Activated CD8-positive, alpha-beta memory T cell treated with anti-CD3 and anti-CD28 coated beads, Interleukin-2, amount 50 U/mL, for 24 hours (primary cell): ENCODE results near the gene FAM171A1.
"Not testable (repeated sequence)": the region's sequence is repeated elsewhere in the genome, so short reads cannot be mapped to it uniquely, and the experiment has no call there.

Source experiments
- DNase-seq: peaks from one replicate; pipeline ENCODE4 v3.0.0-alpha.2; 2020; ENCODE audit errors: extremely low read depth

FAM171A1 gene

DNA sequence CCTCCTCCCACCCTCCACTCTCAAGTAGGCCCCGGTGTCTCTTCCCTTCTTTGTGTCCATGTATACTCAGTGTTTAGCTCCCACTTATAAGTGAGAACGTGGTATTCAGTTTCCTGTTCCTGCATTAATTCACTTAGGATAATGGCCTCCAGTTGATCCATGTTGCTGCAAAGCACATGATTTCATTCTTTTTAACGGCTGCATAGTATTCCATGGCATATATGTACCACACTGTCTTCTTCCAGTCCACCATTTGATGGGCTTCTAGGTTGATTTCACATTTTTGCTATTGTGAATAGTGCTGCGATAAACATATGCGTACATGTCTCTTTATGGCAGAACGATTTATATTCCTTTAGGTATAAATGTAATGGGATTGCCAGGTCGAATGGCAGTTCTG lies 51.0 kb downstream of the FAM171A1 start:
- no peak for DNase-seq

DNA sequence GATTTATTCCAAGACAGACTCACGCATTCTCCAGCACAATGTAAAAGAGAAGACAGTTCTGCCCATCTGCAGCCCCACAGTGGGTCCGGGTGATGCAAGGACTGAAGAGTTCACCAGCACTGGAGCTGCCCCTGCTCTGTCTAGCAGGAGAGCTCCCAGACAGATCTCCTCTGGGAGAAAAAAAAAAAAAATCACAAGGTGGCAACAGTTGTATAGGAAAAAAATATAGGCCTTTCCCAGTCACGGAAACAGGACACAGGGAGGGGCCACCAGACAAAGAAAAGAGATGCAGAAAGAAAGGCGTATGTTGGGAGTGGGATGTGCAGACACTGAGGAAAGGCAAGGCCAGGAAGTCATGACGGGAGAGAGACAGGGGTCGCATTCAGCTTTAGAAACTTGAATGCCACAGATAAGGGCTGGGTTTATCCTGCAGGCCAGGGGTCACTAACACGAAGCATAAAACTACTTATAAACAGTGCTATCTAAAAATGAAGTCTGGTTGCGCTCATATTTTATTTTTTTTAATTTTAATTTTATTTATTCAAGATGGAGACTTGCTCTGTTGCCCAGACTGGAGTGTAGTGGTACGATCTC lies 54.1 kb downstream of the FAM171A1 start:
- no peak for DNase-seq

DNA sequence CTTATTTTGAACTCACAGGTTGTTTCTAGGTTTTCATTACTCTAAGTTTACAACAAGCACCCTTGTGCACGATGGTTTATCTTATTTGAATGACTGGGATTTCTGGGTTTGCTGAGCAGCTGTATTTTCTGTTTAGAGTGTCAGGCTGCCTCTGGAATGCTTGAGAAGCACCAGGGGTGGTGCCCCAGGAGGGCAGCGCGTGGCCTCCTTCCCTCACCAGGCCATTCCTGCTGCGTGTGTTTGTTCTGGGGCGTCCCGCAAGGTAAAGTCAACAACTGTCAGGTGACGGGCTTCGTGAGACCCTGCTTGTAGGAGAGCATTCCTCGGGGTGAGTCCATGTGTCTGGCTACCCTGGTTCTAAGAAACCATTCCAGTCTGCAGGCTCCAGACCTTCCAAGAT lies 54.9 kb downstream of the FAM171A1 start:
- DNase-seq = no peak

DNA sequence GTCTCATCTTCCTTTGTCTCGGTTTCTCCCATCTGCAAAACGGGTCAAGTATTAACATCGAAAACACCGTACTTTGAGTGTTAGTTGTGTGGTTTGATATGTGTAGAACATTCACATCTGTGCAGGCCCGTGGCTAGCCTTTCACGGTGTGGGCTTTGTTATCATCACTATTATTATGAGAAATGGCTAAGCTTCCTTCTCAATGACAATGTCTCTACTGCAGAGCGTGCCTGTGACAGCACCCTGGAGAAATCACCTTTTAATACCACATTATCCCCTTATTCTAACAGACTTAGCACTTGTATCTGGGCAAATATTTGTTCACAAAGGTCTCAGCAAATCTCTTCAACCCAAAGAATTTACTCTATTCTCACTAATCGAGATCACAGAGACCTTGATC lies 55.8 kb downstream of the FAM171A1 start:
- no peak for DNase-seq

DNA sequence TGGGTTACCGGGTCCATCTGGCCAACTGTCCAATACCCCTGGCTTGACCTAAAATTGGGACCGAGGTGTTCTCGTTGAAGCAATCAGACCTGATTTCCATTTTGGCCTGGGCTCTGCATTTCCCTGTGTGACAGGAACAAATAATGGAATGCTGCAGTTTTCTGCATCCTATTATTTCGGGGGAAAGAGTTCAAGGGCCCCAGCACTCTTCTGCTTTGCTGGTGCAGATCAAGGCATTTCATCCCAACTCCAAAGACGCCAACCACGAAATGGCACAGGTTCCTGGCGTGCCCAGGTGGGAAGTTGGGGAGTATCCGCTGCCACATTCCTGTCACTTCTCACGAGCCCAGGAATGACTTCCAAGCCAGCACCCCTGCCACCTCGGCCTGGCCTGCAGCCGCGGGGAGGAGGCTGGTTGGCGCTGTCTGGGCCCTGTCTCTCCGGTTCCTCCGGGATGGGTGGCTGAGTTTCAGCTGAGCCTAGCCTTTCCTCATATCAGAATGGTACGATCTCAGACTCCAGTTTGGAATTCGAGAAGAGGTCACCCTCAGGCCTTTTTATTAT lies 56.5 kb downstream of the FAM171A1 start:
- DNase-seq = no peak

DNA sequence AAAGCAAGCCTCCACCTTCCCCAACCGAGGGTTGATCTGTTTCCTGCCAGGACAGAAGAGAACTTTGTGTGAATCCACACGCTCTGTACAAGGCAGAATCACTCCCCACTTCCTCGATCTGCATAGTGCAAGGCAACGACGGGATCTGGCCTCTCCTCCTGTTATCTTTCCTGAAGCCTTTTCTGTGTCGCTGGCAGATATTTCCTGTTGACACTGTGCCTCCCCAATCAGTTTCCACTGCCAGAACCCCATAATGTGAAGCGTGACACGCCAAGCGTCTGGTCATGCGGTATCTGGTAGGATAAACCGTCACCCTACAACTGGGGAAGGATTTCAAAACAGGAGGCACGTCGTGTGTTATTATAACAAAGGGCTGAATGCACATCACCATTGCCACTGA lies 57.2 kb downstream of the FAM171A1 start:
- DNase-seq = no peak

DNA sequence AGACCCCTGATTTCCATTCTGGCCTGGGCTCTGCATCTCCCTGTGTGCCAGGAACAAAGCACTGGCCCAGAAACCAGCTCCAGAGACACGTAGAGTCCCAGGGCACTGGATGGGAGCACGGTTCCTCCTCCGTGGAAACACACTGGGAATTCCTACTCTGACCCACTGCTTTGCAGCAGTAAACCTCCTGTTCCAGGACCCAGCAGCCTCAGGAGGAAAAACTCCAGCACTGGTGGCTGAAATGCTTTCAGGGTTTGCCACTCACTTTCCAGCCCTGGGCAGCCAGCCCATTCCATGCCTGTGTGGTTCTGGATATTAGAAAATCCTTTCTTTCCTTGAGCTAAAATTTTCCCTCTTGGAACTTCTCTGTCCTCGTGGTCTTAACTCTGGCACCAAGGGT lies 58.0 kb downstream of the FAM171A1 start:
- no peak for DNase-seq

DNA sequence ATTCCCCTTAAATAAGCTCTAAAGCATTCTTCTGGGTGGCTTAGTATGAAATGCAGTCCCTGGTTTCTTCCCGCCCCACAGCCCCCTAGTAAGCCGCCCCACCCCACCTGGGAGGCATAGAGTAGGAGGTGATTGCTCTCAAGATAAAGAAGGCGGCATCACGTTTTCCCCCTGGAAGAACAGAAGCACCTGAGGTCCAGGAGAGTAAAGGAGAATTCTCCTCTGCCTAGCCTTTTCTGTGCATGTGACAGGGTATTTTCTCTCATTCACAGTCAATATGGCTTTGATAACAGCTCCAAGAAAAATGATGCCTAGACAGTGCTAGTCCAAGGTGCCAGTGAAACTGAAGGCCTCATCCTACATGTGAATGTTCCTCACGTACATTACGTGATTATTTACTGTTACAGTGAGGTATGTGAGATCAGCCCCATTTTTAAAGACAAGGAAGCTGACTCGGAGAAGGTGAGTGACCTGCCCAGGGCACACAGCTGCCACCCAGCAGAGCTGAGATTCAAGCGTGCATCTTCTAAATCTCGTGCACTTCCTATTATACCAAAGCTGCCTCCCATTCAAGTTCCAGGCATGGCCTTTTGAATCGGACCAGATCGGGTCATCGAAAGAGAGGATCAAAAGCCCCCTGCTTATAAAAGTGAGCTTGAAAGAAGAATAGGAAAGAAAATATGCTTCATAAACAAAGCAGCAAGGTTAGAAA lies 59.4 kb downstream of the FAM171A1 start:
- no peak for DNase-seq

DNA sequence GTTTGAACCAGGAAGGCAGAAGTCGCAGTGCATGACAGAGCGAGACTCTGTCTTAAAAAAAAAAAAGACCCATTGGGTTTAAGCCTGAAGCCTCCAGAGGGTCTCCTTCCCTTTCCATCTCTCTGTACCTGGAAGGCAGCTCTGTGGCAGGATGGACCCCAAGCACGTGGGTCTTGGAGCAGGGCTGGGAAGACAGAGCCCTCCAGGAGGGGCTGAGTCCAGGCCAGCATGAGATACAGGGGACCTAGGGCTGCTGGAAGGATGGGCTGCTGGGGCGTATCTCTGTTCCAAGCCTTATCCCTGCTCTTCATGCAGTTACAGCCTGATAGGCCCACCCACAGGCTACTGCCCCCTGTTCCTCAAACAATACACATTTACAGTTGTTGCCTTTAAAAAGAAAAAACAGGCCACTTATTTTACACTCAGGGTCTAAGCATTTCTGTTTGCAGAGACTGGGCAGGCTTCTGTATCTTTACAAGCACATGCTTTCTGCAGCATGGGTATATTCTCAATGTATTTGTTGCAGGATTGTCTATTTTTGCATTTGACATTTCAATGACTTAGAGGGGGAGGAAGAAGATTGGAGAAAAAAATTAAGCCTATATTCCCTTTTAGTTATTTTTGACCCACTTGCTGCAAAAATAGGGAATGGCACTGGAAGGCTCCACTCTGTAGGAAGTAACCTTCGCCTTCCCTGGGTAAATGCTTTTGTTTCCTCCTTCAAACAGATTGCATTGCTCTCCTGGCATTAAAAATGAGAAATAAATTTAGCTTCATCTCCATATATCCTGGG lies 60.1 kb downstream of the FAM171A1 start:
- DNase-seq = no peak

DNA sequence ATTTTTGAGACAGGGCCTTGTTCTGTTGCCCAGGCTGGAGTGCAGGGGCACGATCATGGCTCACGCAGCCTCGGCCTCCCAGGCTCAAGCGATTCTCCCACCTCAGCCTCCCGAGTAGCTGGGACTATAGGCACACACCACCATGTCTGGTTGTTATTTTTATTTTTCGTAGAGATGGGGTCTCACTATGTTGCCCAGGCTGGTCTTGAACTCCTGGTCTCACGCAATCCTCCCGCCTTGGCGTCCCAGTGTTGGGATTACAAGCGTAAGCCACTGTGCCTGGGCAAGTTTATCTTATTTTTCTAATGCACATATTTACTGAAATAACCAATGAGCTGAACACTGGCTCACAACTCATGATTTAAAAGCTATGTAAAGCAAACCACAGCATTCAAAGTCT lies 61.9 kb downstream of the FAM171A1 start:
- DNase-seq = no peak

DNA sequence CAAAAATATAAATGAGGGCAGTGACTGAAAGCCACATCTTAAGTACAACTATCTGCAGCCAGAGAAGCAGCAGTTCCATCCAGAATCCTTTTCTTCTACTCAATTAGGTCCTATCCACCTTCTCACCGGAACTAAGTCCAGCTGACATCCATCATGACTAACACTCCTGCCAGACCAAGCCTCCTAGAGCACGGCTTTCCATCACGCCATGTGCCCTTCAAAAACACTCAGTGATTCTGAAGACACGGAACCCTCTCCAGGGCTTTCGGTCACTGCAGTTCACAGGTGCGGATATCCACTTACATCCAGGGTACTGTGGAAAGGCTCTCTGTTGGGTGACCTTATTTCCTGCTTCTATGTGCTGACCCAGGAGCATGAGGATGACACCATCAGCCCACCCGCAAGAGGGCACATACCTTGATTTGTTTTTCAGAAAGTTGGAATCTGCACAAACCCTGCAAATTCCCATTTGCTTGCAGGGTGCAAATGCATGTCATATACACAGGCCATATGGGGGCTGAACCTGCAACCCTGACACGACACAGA lies 64.3 kb downstream of the FAM171A1 start:
- DNase-seq = no peak

DNA sequence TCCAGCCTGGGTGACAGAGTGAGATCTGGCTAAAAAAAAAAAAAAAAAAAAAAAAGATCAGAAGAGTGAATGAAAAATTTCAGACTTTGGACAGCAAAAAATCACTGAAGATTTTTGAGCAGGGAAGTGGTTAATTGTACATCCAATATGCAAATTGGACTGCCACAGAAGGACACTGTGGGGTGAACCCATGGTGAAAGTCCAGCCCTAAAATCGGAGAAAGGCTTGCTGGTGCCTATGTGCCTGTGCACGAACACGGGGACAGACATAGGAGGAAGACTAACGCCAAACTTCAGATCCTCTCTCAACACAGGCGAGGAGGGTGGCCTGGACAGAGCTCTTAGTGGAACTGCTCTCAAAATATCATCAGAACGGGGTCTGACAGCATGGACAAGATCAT lies 65.5 kb downstream of the FAM171A1 start:
- no peak for DNase-seq

DNA sequence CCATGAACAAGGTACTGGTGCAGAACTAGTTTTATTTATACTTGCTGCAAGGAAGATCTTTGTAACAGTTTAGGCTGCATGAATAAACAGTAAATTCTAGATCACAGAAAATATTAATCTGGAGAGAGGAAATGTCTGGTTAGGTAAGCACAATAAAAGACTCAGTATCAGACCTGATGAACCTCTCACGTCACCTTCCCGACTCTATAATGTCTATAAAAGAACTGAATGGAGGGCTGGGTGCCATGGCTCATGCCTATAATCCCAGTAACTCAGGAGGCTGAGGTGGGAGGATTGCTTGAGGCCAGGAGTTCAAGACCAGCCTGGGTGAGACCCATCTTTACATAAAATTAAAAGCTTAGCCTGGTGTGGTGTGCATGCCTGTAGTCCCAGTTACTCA lies 65.9 kb downstream of the FAM171A1 start:
- no peak for DNase-seq

DNA sequence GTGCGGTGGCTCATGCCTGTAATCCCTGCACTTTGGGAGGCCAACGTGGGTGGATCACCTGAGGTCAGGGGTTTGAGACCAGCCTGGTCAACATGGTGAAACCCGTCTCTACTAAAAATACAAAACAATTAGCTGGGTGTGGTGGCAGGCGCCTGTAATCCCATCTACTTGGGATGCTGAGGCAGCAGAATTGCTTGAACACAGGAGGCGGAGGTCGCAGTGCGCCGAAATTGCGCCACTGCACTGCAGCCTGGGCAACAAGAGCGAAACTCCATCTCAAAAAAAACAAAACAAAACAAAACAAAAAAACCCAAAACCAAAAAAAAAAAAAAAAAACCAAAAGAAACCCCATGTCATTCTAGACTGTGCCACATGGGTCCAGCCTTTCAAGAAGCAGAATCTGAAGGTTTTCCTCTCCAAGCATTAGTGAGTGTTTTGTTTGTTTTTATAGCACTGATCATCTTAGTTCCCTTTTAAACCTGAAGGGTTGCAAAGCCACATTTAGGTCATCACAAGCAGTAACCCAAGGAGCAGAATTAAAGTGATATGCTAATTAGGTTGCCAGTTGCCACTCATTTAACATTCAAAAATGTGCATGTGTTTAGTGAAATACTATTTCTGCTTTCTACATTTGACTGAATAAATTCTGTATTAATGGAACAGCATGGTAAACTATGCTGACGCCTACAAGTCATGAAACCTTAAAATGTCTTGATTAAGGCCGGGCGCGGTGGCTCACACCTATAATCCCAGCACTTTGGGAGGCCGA lies 68.7 kb downstream of the FAM171A1 start:
- not testable (repeated sequence) for DNase-seq

DNA sequence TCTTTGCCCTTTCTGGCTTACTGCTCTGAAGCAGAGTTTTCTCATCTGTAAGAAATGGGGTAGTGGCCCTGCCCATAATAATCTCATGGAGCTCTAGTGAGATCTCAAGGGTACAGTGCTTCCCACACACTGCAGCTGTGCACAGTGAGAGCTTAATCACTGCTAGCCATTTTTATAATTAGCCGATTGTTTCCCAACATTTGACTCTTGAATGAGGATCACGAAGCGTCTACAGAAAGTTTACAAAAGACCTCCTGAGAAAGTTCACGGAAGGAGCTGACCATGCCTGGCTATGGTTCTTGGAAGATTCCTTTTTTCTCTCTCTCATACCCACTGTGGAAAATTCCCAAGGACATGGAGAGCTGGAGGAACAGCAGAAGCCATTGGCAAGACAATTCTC lies 70.4 kb downstream of the FAM171A1 start:
- DNase-seq = no peak

DNA sequence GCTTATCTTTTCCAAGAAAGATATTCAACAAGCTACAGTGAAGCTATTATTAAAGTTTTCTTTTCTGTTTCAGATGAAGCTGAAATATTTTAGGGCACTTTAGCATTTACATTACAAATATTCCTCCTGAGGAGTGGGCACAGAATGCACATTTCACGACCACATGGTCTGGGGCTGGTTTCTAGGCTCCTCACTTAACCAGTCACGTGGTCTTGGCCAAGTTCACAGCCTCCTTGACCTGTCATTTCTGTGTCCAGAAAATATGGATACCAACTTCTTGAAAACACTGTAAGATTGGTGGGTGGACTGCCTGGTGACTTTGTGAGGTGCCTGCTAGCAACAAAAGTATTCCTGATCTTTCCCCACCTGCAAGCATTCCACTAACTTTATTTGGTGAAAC lies 70.9 kb downstream of the FAM171A1 start:
- no peak for DNase-seq

DNA sequence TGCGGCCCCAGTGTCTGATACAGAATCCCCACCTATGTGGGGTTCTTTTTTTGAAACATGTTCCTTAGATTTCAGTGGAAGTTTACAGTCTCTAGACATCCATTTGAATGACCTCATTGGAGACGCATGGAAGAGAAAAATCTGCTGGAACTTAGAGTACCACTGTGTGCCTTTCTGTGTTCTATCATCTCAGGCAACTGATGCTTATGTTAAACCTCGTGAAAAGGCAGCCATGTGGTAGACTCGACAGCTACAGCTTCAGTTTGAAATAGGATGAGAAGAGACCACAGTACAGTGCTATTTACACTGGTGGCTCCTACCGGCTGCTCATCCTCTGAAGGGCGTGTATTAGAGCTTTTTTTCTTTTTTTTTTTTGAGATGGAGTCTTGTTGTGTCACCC lies 74.4 kb downstream of the FAM171A1 start:
- no peak for DNase-seq

DNA sequence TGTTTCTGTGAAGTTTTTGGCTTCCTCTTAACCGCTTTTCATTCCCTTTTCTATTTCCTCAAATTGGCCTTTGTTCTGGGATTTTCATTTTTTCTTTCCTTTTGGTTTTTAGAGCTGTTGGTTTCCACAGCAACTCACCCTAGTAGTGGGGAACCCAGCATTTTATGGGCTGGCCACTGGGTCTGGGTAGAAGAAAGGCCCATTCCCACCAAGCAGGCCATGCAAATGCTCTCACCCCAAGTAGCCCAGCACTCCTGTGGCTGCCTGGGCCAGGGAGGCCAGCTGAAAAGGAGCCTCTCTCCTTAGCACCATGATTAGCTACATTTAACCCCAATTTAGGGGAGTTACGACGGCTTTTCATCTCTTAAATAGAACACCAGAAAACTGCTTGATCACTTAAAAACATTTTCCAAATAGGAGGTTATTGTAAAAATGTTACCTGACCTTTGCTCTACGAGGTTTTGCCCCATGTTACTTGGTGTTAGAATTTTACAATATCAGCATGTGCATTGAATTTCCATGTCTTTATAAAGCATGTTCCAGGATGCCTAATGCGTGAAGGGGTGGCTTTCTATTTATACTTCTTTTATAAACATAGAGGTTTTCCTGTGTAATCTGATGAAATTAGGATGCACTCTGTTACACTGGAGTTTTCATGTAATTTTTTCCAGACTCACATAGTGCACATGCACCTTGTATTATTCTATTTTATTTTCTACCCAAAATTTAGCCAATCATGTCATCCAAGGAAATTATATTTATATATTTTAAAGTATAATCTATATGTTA lies 75.4 kb downstream of the FAM171A1 start:
- no peak for DNase-seq

DNA sequence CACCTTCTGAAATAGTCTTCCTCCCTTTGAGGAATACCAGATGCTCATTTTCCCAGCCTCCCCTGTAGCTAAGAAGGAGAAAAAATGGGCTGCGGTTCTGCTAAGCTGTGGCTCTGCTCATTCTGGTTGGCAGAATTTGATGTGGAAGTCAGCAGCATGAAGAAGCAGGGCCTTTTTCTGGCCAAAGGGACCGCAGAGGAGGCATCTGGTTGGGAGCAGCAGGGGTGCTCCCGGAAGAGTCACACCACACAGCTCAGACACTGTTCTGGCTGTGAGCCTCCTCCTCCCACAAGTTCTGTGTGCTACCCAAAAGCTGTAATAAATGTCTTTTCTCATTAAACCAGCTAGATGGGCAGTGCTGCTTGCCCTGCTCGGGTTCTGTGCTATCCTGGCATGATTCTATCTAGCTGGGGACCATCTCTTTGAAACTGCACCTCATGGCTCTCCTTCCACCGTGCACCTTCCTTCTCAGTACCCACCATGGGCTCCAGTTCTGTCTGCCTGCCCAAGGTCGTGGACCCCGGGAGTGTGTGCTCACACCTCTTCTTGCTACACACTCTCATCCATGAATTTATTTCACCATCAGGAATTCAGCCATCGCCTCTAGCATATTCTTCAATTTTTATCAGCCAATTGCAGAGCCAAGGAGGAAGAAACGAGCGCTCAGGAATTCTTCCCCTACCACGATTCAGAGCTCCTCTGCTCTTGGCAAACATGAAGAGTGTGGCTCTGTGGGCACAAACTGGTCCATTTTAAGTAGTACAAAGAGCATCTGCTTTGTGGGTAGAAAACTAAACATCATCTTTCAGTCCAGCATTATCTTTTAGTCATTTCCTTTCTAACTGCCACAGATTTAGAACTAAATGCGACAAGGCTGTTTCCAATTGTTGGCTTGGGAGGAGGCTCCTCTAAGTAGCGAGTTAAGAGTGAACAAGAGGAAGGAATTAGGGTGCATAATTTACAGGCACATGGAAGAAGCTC lies 76.9 kb downstream of the FAM171A1 start:
- no peak for DNase-seq

DNA sequence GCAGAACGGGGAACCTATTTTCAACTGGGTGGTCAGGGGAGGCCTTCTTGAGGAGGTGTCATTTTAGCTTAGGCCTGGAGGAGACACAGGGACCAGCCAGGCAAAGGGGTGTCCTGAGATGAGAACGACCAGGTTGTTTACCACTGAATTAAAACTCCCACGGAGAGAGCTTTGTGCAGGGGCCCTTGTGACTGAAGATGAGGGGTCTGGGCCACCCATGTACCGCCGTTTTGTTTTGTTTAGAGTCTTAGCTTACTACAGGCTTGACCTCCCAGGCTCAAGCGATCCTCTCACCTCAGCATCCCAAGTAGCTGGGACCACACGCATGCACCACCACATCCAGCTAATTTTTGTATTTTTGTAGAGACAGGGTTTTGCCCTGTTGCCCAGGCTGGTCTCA lies 80.4 kb downstream of the FAM171A1 start:
- no peak for DNase-seq
